ENCODE measurements around the gene LIAS.
"Not testable (repeated sequence)": the region's sequence is repeated elsewhere in the genome, so short reads cannot be mapped to it uniquely, and the experiment has no call there.

LIAS gene

DNA sequence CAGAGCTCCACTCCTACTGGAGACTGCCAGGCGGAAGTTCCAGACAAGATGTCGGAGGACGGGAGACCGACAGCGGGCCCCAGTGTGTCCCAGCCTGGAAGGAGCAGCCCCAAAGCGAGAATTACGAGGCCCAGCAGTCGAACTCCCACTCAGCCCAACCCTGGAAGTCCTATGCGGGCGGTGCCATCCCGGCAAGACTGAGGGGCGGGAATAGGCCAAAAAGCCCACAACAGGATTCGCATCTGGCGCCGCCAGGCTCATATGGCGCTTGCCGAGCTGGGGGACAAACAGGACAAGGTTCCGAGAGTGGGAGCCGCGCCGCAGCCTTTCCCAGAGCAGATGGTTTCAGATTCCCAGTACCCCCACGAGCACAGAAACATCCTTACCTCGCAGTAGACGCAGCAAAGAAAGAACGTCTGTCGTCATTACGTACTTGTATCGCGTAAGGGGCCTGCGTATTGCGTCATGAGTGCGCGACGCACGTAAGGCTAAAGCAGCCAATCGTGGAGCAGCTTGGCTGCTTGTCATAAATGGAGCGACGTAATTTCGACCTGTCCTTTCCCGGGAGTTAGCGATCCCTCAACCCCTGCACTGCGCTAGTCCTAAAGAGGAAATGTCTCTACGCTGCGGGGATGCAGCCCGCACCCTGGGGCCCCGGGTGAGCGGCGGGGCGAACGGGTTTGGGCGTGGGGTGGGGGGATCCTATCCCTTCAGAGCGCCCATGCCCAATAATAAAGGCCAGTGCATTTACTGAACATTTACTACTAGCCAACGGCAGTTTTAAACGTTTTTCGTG lies at the start of gene LIAS, which contains the start of gene RPL9:
TSS of gene LIAS (plus strand) at position 552 of the 796 bp plus-strand sequence. CDS start at position 614, 62 bp downstream.
TSS of gene RPL9 (minus strand) at position 418 of the 796 bp plus-strand sequence. CDS start 483 bp downstream, outside the sequence.
- peak within 1 kb of the TSS; percentile 97 for H3K4me3 Mint-ChIP-seq
- H3K36me3 Mint-ChIP-seq, result peaks cover 76% of the 10 kb centered on the region
- DNase-seq (ENCODE audit: low spot score in 2 of 2) (peak; percentile 88 to 97), ATAC-seq (peak; percentile 95)
- peak within 1 kb of the TSS; percentile 100 for H3K27ac Mint-ChIP-seq
- peaks cover 20% of the 10 kb centered on the region for H3K4me1 Mint-ChIP-seq
- H3K9me3 Mint-ChIP-seq, result no peaks in the 10 kb centered on the region

DNA sequence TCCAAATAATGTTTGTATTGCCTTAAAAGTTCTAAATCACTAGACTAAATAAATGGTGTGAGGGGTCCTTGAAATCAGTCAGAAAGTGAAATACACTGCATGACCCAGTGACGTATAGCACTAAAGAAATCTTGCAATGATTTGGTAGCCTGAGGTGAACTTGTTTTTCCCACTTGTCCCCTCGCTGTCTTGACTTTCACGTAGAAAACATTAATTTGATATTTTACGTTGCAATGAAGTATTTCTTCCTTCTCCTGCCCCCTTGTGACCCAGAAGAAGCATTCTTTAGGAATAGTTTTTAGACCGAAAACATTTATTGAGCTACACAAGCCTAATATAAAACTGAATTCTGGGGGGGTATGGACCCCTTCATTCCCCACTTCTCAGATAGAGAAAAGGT lies 48.4 kb upstream of the LIAS start:
- Mint-ChIP-seq H3K9me3 (no peaks in the 10 kb centered on the region), H3K4me3 (no peak overlapping the region), H3K27ac (no peak overlapping the region), H3K4me1 (no peaks in the 10 kb centered on the region), H3K36me3 (no peaks in the 10 kb centered on the region)
- DNase-seq (ENCODE audit: low spot score in 2 of 2) (no peak), ATAC-seq (no peak)

DNA sequence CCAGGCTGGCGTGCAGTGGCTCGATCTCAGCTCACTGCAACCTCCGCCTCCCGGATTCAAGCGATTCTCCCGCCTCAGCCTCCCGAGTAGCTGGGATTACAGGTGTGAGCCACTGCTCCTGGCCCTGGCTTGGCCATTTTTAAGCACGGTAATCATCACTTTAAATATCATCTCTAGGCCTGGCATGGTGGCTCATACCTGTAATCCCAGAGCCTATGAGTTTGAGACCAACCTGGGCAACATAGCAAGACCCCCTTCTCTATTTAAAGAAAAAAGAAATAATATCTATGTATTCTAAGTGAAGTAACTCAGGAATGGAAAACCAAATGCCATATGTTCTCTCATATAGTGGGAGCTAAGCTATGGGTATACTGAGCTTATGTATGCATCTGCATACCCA lies 47.3 kb upstream of the LIAS start:
- not testable (repeated sequence) for H3K4me1 Mint-ChIP-seq; DNase-seq (ENCODE audit: low spot score in 2 of 2); H3K36me3 Mint-ChIP-seq; H3K9me3 Mint-ChIP-seq; H3K27ac Mint-ChIP-seq; H3K4me3 Mint-ChIP-seq; ATAC-seq

DNA sequence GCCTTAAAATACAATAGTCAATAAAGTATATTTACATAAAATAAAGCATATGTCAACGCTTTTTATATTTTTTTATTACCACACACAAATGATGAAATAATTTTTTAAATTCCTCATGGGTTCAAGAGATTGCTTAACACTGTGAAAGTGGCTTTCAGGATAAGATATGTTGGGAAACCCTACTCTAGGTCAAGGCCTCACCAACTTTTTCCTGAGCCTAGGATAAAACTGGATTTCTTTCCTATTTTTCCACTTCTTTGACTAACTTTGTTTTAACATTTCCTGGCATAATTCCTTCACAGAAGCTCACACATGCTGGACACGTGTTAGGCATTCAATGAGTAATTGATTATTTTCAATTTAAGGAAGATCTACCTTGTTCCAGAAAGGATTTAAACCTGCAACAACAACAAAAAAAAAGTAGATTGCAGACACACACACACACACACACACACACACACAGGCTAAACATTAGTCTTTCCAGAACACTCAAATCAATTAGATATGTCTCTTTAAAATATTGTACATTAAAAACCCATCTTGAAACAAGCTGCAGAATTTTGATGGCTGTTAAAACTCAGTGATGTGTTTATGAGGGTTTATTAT lies 43.1 kb upstream of the LIAS start:
- Mint-ChIP-seq H3K4me1 (no peaks in the 10 kb centered on the region), H3K27ac (no peak overlapping the region), H3K9me3 (no peaks in the 10 kb centered on the region), H3K4me3 (no peak overlapping the region), H3K36me3 (no peaks in the 10 kb centered on the region)
- DNase-seq (ENCODE audit: low spot score in 2 of 2) (no peak), ATAC-seq (no peak)

DNA sequence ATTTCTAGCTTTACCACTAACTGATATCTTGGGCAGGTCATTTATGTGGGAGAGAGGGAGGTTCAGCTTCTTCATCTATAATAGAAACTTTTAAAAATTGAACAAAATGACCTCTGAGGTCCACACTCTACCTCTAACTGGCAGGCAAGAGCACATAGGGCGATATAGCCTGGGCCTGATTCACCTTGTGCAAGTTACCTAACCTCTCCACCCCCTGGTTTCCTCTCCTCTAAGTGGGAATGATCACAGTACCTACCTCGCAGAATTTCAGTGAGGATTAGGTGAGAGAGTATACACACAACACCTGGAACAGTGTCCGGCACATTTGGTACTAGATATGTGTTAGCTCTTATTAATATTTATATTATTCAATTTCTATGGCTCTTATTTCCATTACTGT lies 36.6 kb upstream of the LIAS start:
- no peaks in the 10 kb centered on the region for H3K4me1 Mint-ChIP-seq

DNA sequence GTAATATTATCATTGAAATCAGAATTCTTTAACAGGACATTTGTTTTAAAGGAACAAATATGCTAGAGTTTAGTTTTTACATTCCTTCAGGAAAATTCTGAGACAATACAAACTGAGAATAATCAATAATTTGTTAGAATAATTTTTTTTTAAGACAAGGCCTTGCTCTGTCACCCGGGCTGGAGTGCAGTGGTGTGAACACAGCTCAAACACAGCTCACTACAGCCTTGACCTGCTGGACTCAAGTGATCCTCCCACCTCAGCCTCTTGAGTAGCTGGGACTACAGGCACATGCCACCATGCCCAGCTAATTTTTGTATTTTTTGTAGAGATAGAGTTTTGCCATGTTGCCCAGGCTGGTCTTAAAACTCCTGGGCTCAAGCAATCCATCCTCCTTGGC lies 33.6 kb upstream of the LIAS start:
- not testable (repeated sequence) for DNase-seq (ENCODE audit: low spot score in 2 of 2); ATAC-seq; H3K9me3 Mint-ChIP-seq; H3K4me3 Mint-ChIP-seq; H3K4me1 Mint-ChIP-seq; H3K27ac Mint-ChIP-seq; H3K36me3 Mint-ChIP-seq

More for the DNA sequence above, 36.6 kb upstream of the LIAS start:
- ATAC-seq (no peak), DNase-seq (ENCODE audit: low spot score in 2 of 2) (no peak)
- Mint-ChIP-seq H3K36me3 (no peaks in the 10 kb centered on the region), H3K27ac (no peak overlapping the region), H3K4me3 (no peak overlapping the region), H3K9me3 (no peaks in the 10 kb centered on the region)

DNA sequence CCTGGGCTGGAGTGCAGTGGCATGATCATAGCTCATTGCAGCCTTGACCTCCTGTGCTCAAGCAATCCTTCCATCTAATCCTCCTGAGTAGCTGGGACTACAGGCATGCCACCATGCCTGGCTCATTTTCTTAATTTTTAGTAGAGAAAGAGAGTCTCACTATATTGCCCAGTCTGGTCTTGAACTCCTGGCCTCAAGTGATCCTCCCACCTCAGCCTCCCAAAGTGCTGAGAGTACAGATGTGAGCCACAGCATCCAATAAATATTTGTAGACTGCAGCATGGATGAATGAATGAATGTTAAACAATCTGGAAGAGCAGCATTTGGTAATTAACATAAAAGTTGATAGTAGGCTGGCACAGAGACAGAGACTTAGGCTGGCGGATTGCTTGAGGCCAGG lies 32.1 kb upstream of the LIAS start:
- DNase-seq (ENCODE audit: low spot score in 2 of 2), result no peak
- no peak for ATAC-seq
- Mint-ChIP-seq H3K4me1 (no peaks in the 10 kb centered on the region), H3K4me3 (no peak overlapping the region), H3K27ac (no peak overlapping the region), H3K36me3 (no peaks in the 10 kb centered on the region), H3K9me3 (no peaks in the 10 kb centered on the region)

DNA sequence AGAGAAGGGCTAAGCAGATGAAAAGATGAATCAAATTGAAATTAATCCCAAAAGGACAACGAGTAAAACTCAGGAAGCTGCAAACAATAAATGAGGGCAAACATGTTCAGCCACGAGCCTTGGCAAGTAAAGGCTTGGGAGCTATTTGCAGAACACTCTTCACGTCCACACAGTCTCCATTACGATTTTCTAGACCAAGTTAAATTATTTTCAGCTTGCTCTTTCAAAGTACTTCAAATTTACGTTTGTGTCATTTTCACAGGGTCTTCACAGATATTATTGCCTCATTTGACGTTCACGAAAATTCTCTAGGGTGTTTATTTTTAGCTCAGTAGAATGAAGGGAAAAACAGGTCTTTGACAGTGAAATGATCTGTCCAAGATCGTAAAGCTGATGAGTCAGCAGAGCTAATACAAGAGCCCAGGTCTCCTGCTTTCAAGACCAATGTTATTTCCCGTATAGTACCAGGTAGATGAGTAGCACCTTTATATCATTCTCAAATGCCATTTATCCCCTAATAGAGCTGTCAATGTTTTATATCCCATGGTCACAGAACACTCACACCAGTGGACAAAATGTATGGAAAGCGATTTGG lies 31.2 kb upstream of the LIAS start:
- Mint-ChIP-seq H3K27ac (no peak overlapping the region), H3K4me3 (no peak overlapping the region), H3K4me1 (no peaks in the 10 kb centered on the region), H3K36me3 (no peaks in the 10 kb centered on the region), H3K9me3 (no peaks in the 10 kb centered on the region)
- DNase-seq (ENCODE audit: low spot score in 2 of 2), result no peak
- no peak for ATAC-seq

DNA sequence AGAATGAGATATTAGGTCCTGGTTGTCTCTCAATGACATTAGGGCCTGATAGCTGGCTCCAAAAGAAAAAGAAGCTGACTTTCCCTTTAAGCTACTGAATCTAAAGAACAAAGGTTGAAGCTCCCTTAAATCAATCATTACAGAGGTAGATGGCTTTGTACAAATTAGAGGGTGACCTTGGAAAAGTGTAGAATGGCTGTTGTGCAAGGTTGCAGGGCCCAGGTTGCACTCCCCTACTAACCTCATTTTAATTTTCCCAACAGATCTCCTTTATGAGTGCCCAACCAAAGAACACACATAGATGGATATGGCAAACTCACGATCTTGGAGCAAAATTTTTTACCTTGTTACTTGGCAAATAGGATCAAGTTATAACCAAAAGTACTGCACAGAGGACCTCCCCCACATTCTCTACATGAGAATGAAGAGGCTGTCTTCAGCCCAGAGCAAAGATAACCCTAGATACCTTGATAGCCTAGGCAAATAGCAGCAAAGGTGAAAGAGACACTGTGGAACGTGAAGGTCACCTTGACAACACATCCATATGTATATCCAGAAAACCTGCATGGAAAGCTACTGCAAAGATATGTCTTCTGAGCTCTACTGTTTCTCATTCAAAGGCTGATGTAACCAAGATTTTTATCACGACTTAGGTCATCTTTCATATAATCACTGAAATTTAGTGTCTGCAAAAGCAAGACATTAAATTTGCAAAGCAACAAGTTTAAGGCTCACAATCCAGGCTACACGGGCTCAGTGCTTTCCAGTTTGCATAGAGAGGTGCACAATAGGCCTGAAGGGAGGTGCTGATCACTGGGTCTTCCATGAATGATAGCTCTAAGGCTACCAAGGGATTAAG lies 29.2 kb upstream of the LIAS start:
- H3K4me3 Mint-ChIP-seq, result no peak overlapping the region
- H3K27ac Mint-ChIP-seq, result peak overlapping the region; percentile 6
- no peaks in the 10 kb centered on the region for H3K9me3 Mint-ChIP-seq
- no peaks in the 10 kb centered on the region for H3K4me1 Mint-ChIP-seq
- H3K36me3 Mint-ChIP-seq, result no peaks in the 10 kb centered on the region
- no peak for DNase-seq (ENCODE audit: low spot score in 2 of 2)
- no peak for ATAC-seq

DNA sequence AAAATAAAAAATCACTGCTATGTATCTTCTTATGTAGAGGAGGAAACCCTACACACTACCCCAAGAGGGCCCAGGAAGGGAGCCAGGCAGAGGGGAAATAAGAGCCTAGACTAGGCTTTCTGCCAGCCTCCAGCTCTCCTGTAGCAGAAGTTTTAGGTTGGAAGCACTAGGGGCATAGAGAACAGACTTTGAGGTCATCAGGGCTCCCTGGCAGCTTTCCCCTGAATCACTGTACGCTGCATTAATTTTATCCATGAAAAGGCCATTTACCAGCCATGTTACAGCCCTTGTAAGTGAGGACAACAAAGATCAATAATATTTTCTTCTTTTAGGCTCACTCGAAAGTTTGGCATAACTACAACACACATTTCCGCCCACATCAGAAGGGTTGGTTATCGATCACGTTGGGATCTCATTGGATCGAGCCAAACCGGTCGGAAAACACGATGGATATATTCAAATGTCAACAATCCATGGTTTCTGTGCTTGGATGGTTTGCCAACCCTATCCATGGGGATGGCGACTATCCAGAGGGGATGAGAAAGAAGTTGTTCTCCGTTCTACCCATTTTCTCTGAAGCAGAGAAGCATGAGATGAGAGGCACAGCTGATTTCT lies 24.9 kb upstream of the LIAS start:
- H3K36me3 Mint-ChIP-seq, result no peaks in the 10 kb centered on the region
- DNase-seq (ENCODE audit: low spot score in 2 of 2), result no peak
- ATAC-seq, result no peak
- no peak overlapping the region for H3K4me3 Mint-ChIP-seq
- H3K27ac Mint-ChIP-seq, result no peak overlapping the region
- H3K9me3 Mint-ChIP-seq, result no peaks in the 10 kb centered on the region
- no peaks in the 10 kb centered on the region for H3K4me1 Mint-ChIP-seq

DNA sequence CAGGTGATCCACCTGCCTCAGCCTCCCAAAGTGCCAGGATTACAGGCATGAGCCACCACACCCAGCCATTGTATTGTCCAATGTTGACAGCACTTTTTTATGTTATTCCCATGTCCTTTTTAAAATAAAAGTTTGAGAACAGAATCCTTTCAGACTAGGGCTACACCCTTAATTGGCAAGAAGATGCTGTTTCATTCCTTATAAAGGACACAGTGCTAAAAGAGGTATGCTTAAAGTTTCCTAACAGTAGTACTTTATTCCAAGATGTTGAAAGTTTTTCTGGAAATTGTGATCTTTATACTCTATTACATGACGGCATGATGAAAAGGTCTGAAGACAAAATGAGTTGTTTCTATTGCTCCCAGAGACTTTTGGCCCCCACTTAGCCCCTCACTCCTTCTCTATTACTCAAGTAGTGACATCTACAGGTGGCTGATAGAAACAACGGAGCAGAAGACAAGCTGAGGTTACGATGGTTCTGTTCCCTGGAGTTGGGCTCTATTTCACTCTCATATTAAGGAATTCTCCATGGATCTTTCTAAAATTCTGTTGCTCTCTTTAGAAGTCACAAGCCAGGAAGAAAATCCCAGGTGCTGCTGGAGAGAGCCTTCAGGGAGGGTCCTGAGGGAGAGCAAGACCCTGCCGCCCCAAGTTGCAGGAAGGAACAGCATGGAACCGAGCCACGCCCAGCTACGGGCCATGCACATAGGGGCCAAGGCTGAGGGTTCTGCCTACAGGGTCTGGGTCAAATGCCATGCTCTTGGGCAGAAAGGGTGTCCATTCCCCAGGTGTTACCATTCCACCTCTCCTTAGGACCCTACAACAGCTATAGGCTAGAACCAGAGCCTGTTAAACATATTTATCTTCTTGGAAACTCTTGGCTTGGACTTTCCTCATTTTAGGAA lies 22.9 kb upstream of the LIAS start:
- no peak for ATAC-seq
- no peaks in the 10 kb centered on the region for H3K9me3 Mint-ChIP-seq
- no peak for DNase-seq (ENCODE audit: low spot score in 2 of 2)
- no peak overlapping the region for H3K27ac Mint-ChIP-seq
- H3K36me3 Mint-ChIP-seq, result no peaks in the 10 kb centered on the region
- no peaks in the 10 kb centered on the region for H3K4me1 Mint-ChIP-seq
- no peak overlapping the region for H3K4me3 Mint-ChIP-seq

DNA sequence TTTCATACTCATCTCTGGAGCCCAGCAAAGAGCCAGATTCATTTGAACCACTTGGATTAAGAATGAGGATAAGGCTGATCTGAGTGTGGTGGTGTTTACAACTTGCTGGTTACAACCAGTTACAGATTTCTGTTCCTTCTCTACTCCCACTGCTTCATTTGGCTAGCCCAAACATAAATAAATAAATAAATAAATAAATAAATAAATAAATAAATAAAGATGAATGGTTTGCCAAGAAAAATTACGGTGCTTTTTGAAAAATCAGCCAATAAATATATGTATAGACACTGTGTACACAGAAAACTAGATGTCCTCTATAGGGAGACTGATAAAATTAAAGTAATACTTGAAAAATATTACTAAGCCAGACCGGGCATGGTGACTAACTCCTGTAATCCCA lies 17.3 kb upstream of the LIAS start:
- ATAC-seq (peak; percentile 33), DNase-seq (ENCODE audit: low spot score in 2 of 2) (no peak)
- H3K36me3 Mint-ChIP-seq, result no peaks in the 10 kb centered on the region
- peaks cover 7% of the 10 kb centered on the region for H3K4me1 Mint-ChIP-seq
- H3K27ac Mint-ChIP-seq, result no peak overlapping the region
- no peak overlapping the region for H3K4me3 Mint-ChIP-seq
- no peaks in the 10 kb centered on the region for H3K9me3 Mint-ChIP-seq

DNA sequence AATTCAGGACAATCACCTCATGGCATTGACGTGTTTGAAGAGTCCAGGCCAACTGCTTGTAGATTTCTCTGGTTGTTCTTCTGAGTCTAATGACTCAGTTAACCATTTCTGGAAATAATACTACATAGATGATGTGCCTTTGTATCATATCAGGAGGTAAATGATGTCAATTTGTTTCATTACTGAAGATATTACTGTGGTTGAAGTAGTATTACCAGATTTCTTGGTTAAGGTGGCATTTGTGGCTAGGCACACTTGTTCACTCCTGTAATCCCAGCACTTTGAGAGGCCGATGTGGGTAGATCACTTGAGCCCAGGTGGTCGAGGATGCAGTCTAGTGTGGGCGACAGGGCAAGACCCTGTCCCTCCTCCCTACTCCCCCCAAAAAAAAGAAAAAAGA lies 15.9 kb upstream of the LIAS start:
- DNase-seq (ENCODE audit: low spot score in 2 of 2) (peak in 1 of 2 donors; percentile 55), ATAC-seq (peak; percentile 81)
- Mint-ChIP-seq H3K9me3 (no peaks in the 10 kb centered on the region), H3K4me3 (no peak overlapping the region), H3K27ac (no peak overlapping the region), H3K36me3 (no peaks in the 10 kb centered on the region), H3K4me1 (peaks cover 7% of the 10 kb centered on the region)

DNA sequence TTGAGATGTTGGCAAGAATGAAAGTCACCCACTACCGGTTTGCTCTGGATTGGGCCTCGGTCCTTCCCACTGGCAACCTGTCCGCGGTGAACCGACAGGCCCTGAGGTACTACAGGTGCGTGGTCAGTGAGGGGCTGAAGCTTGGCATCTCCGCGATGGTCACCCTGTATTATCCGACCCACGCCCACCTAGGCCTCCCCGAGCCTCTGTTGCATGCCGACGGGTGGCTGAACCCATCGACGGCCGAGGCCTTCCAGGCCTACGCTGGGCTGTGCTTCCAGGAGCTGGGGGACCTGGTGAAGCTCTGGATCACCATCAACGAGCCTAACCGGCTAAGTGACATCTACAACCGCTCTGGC lies 12.4 kb upstream of the LIAS start:
- Mint-ChIP-seq H3K36me3 (peaks cover 32% of the 10 kb centered on the region), H3K4me1 (peaks cover 7% of the 10 kb centered on the region), H3K9me3 (no peaks in the 10 kb centered on the region), H3K4me3 (no peak overlapping the region), H3K27ac (no peak overlapping the region)
- ATAC-seq (no peak), DNase-seq (ENCODE audit: low spot score in 2 of 2) (no peak)
